Peyer's patch (tissue), 4 donors: Measurements from ENCODE around the gene ACVR1. TPM values are rescaled to one million over a fixed set of nuclear protein-coding genes. Genes with fewer than 3 reads are reported as not detected.

Experiments used
- DNase-seq, 3 donors: peaks; one replicate each; pipeline ENCODE4 v3.0.0-alpha.2; 2017 to 2019
- H3K27ac ChIP-seq, 4 donors: fragments of 200-600 bp; sonication (generic); one replicate each; pipeline ENCODE4 v1.5.1; 2016 to 2019
- H3K27me3 ChIP-seq, 2 donors: fragments of 200-600 bp; sonication (generic); one replicate each; pipeline ENCODE4 v1.5.1; 2019
- H3K36me3 ChIP-seq, 3 donors: fragments of 200-600 bp; sonication (generic); one replicate each; pipeline ENCODE4 v1.5.1; 2016 to 2019
- H3K4me1 ChIP-seq, 4 donors: fragments of 200-600 bp; sonication (generic); one replicate each; pipeline ENCODE4 v1.5.1; 2016 to 2019
- H3K4me3 ChIP-seq, 4 donors: fragments of 200-600 bp; sonication (generic); 1 replicate in 3 of 4; 2 replicates in 1 of 4; pipeline ENCODE4 v1.5.1; 2016 to 2019; ENCODE audit warnings: mild to moderate bottlenecking in 1 of 4
- H3K9me3 ChIP-seq, 4 donors: fragments of 200-600 bp; sonication (generic); one replicate each; pipeline ENCODE4 v1.5.1; 2016 to 2019; ENCODE audit warnings: mild to moderate bottlenecking in 1 of 4
- CTCF ChIP-seq, 6 experiments: fragments of 450-650 bp in 4 of 6; fragments of 200-600 bp in 2 of 6; sonication (generic) in 1 of 6; IDR thresholded peaks; one replicate each; pipeline ENCODE4 v1.5.1; 2017 to 2019; ENCODE audit warnings: antibody characterized with exemption in 6 of 6, mild to moderate bottlenecking in 3 of 6, moderate library complexity in 1 of 6
- POLR2A ChIP-seq, 2 donors: fragments of 450-650 bp; IDR thresholded peaks; one replicate each; pipeline ENCODE4 v1.5.1; 2017; ENCODE audit warnings: antibody characterized with exemption in 2 of 2, mild to moderate bottlenecking in 2 of 2, moderate library complexity in 2 of 2
- total RNA-seq, 4 donors: library from RNA; depleted of rRNA; stranded (reverse); fragments of >200 nt; gene quantifications; one replicate each; pipeline ENCODE4 v1.1.0, GENCODE V29; 2016

Gene ACVR1
- total RNA-seq, 4 donors from 2014 or later, result 11.8 to 16.5 (median 14.3) TPM

GRCh38 chr2:157872791-157873190 lies 3.3 kb downstream of the ACVR1 start:
- Histone ChIP-seq H3K9me3 (no peaks in the 10 kb centered on the region), H3K36me3 (no peaks in the 10 kb centered on the region), H3K27me3 (no peaks in the 10 kb centered on the region), H3K4me3 (no peak overlapping the region), H3K4me1 (peaks cover 0 to 28% (median 3%) of the 10 kb centered on the region in 4 donors), H3K27ac (no peak overlapping the region)
- no peak for TF ChIP-seq POLR2A (IDR thresholded peaks at IDR 0.05)
- no peak for TF ChIP-seq CTCF (IDR thresholded peaks at IDR 0.05)
- DNase-seq, result no peak

- no peaks in the 10 kb centered on the region for H3K9me3 ChIP-seq
- peaks cover 0 to 19% (median 3%) of the 10 kb centered on the region in 4 donors for H3K4me1 ChIP-seq
- no peak for TF ChIP-seq CTCF (IDR thresholded peaks at IDR 0.05)
- TF ChIP-seq POLR2A (IDR thresholded peaks at IDR 0.05), result no peak
- no peak overlapping the region for H3K4me3 ChIP-seq
- DNase-seq, result no peak
- no peak overlapping the region for H3K27ac ChIP-seq
- no peaks in the 10 kb centered on the region for H3K36me3 ChIP-seq
- H3K27me3 ChIP-seq, result no peaks in the 10 kb centered on the region
Observed at GRCh38 chr2:157871415-157871814, 4.7 kb downstream of the ACVR1 start.

GRCh38 chr2:157868993-157869392 lies 7.1 kb downstream of the ACVR1 start:
- H3K4me1 ChIP-seq, result peaks cover 0 to 9% (median under 1%) of the 10 kb centered on the region in 4 donors
- no peak for DNase-seq
- no peak for TF ChIP-seq CTCF (IDR thresholded peaks at IDR 0.05)
- no peak for TF ChIP-seq POLR2A (IDR thresholded peaks at IDR 0.05)
- no peaks in the 10 kb centered on the region for H3K9me3 ChIP-seq
- no peaks in the 10 kb centered on the region for H3K27me3 ChIP-seq
- H3K36me3 ChIP-seq, result no peaks in the 10 kb centered on the region
- no peak overlapping the region for H3K27ac ChIP-seq
- no peak overlapping the region for H3K4me3 ChIP-seq

DNA sequence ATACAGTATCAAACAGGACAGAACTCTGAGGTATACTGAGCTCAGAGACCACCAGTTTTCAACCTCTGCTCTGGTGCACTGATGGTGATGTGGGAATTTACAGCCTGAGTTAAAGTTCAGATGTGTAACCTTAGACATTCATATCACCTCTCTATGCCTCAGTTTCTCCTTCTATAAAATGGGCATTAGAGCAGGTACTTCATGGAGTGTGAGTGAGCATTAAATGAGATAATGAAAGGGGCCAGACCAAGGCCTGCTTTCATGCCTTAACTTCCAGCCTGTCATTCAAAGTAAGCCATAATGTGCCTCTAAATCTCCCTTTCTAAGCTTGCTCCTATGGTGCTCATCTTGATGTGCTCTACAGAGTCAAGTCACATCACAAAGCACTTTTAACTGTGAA lies 8.4 kb downstream of the ACVR1 start:
- DNase-seq, result no peak
- no peaks in the 10 kb centered on the region for H3K27me3 ChIP-seq
- no peaks in the 10 kb centered on the region for H3K4me1 ChIP-seq
- H3K27ac ChIP-seq, result no peak overlapping the region
- H3K9me3 ChIP-seq, result no peaks in the 10 kb centered on the region
- no peaks in the 10 kb centered on the region for H3K36me3 ChIP-seq
- no peak overlapping the region for H3K4me3 ChIP-seq
- TF ChIP-seq CTCF (IDR thresholded peaks at IDR 0.05), result no peak
- no peak for TF ChIP-seq POLR2A (IDR thresholded peaks at IDR 0.05)

DNA sequence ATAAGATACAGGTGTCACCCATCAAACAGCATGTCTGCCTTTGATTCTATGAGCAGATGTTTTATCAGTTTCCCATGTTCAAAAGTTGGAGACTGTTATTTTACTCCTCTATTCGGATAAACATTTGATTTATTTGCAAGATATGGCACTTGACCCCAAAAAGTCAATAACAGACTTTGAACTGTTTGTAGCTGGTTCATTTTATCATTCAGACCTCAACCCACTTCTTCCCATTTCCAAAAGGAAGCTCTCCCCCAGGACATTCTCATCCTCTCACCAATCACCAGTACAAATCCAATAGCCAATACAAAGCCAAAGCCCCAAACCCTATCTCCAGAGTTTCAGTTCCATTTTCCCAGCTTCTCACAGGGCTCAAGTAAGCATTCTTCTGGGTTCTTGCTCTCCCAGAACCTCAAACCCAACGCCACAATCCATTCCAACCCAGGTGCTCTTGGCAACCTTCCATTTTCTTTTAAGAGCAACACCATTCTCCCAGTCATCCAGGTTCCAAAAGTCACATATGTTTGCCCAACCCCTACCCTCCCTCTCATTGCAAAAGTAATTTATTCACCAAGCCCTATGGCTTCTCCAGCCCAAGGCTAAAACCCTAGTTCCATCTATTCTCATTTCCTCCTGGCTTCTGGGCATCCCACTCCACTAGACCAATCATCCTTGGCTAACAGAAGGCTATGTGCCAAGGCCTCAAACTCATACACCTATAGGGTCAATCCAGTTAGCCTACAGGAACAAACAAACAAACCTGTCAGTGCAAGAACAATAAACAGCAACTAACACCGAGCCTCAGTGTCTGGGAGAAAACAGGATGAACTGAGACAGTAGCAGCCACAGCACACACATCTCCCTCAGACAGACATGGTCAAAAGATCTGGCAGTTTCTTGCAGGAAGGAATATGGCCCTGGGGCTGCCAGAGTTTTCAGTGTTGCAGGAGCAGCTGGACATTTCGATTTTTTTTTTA lies 9.2 kb downstream of the ACVR1 start:
- Histone ChIP-seq H3K4me1 (no peaks in the 10 kb centered on the region), H3K27me3 (no peaks in the 10 kb centered on the region), H3K27ac (no peak overlapping the region), H3K36me3 (no peaks in the 10 kb centered on the region), H3K4me3 (no peak overlapping the region), H3K9me3 (no peaks in the 10 kb centered on the region)
- no peak for DNase-seq
- TF ChIP-seq POLR2A (IDR thresholded peaks at IDR 0.05), result no peak
- TF ChIP-seq CTCF (IDR thresholded peaks at IDR 0.05), result no peak
